GM18511 (cell line): Measurements from ENCODE around the gene STX7.

Experiments
- ATAC-seq: cut with Tn5 transposase; IDR thresholded peaks from one replicate; pipeline ENCODE4 v1.9.1; 2021; ENCODE audit warnings: mild to moderate bottlenecking, moderate library complexity; ENCODE audit not compliant: unreplicated experiment

Gene STX7

GRCh38 chr6:132418235-132418965 is 94.5 kb downstream of the STX7 start:
- no peak for ATAC-seq

- ATAC-seq = no peak
Measured at GRCh38 chr6:132414761-132415160, 98.2 kb downstream of the STX7 start.

- no peak for ATAC-seq
Measured at GRCh38 chr6:132414322-132414721, 98.6 kb downstream of the STX7 start.

GRCh38 chr6:132413499-132413802 is 99.5 kb downstream of the STX7 start:
- no peak for ATAC-seq

GRCh38 chr6:132412656-132413498 is 100.0 kb downstream of the STX7 start:
- ATAC-seq = no peak

- no peak for ATAC-seq
Measured at GRCh38 chr6:132411296-132411695, 101.6 kb downstream of the STX7 start.

- ATAC-seq = no peak
Measured at GRCh38 chr6:132410830-132411229, 102.1 kb downstream of the STX7 start.

GRCh38 chr6:132405143-132405915 is 107.6 kb downstream of the STX7 start:
- ATAC-seq = peak; percentile 71

GRCh38 chr6:132404736-132405135 is 108.2 kb downstream of the STX7 start:
- peak; percentile 4 for ATAC-seq

GRCh38 chr6:132404330-132404729 is 108.6 kb downstream of the STX7 start:
- no peak for ATAC-seq

- no peak for ATAC-seq
Measured at GRCh38 chr6:132401618-132402285, 111.2 kb downstream of the STX7 start.

GRCh38 chr6:132400883-132401617 is 111.9 kb downstream of the STX7 start, which contains the start of gene MOXD1:
MOXD1 (minus strand) TSS chr6:132401475; CDS start chr6:132401426, 49 bp downstream.
- ATAC-seq = peak; percentile 54

GRCh38 chr6:132400555-132400882 is 112.4 kb downstream of the STX7 start:
- ATAC-seq = no peak

- ATAC-seq = no peak
Measured at GRCh38 chr6:132399376-132400074, 113.4 kb downstream of the STX7 start.
